Adrenal gland (tissue), 12 donors: Measurements from ENCODE around the gene PSME1. TPM values are rescaled to one million over a fixed set of nuclear protein-coding genes. Genes with fewer than 3 reads are reported as not detected.

Experiments
- DNase-seq, 7 donors: peaks; one replicate each; pipeline ENCODE4 v3.0.0-alpha.2; 2019 to 2020
- H3K27ac ChIP-seq, 5 donors: fragments of 200-600 bp; sonication (generic) in 4 of 5; 1 replicate in 3 of 5; 2 replicates in 2 of 5; pipeline versions ENCODE4 v1.5.1 to v1.8.0; 2016 to 2020; ENCODE audit warnings: mild to moderate bottlenecking in 1 of 5
- H3K27me3 ChIP-seq: fragments of 200-600 bp; 2 replicates; pipeline ENCODE4 v1.8.0; 2021
- H3K36me3 ChIP-seq, 2 donors: fragments of 200-600 bp; replicated peaks in 1 of 2; 1 replicate in 1 of 2; 2 replicates in 1 of 2; pipeline versions ENCODE4 v1.5.1 to v1.8.0; 2018 to 2022
- H3K4me1 ChIP-seq, 2 donors: fragments of 200-600 bp; replicated peaks in 1 of 2; 1 replicate in 1 of 2; 2 replicates in 1 of 2; pipeline versions ENCODE4 v1.5.1 to v1.8.0; 2018 to 2021
- H3K4me3 ChIP-seq, 4 donors: fragments of 200-600 bp; sonication (generic) in 3 of 4; one replicate each; pipeline ENCODE4 v1.5.1; 2016 to 2018
- H3K9me3 ChIP-seq, 3 donors: fragments of 200-600 bp; sonication (generic) in 1 of 3; replicated peaks in 1 of 3; 1 replicate in 2 of 3; 2 replicates in 1 of 3; pipeline versions ENCODE4 v1.5.1 to v1.8.0; 2016 to 2021
- CTCF ChIP-seq, 6 experiments: fragments of 450-650 bp in 4 of 6; fragments of 200-600 bp in 2 of 6; sonication (generic) in 1 of 6; IDR thresholded peaks; 1 replicate in 5 of 6; 2 replicates in 1 of 6; pipeline versions ENCODE4 v1.5.1 to v1.8.0; 2016 to 2021; ENCODE audit warnings: antibody characterized with exemption in 6 of 6, mild to moderate bottlenecking in 2 of 6, moderate library complexity in 1 of 6
- POLR2A ChIP-seq, 2 donors: fragments of 450-650 bp; IDR thresholded peaks; one replicate each; pipeline ENCODE4 v1.6.1; 2017; ENCODE audit warnings: antibody characterized with exemption in 2 of 2, mild to moderate bottlenecking in 2 of 2, moderate library complexity in 1 of 2
- WGBS, 4 donors: extraction: QIAGEN DNeasy Blood & Tissue Kit in 2 of 4; methylation state at CpG; one replicate each; pipeline versions ENCODE4 v1.1.5 to v1.1.7; 2013 to 2017; 5-methylcytosine and 5-hydroxymethylcytosine counted together
- intact Hi-C, 2 donors: fragments of 100-400 bp; cut with DNase I; formaldehyde crosslinking; loops; one replicate each; pipeline versions ENCODE4 v1.14.1 to v1.15.0; 2022 to 2023
- polyA plus RNA-seq, 3 donors: library from polyadenylated mRNA; stranded (reverse); fragments of 200-250 nt in 2 of 3; fragments of 350-450 nt in 1 of 3; fragmentation: Illumina TruSeq in 1 of 3; extraction: RNeasy Lipid Tissue Mini Kit (QIAGEN cat#74804) in 1 of 3; gene quantifications; one replicate each; pipeline ENCODE4 v1.2.3, GENCODE V29; 2013 to 2014
- total RNA-seq, 9 donors: library from RNA; depleted of rRNA in 4 of 9; stranded (reverse); fragments of >200 nt in 4 of 9; fragments of 120-200 nt in 1 of 9; fragmentation: NEBNext Ultra II Directional in 1 of 9; extraction: Animal tissue kit (Norgen Biotek cat#: 25700) in 1 of 9; gene quantifications; one replicate each; pipeline versions ENCODE4 v1.1.0 to v1.2.4, GENCODE V29; 2013 to 2023
- donor health status: healthy with polysubstance abuse.
- donor health status: Bipolar disorder and iron deficiency.
- donor health status: DM: yes; HTN: yes; CAD: no.
- donor health status: DM: no; HTN: no; CAD: no.
- donor health status: DM: no; HTN: no; CAD: no.
- donor health status: DM: yes; HTN: yes; CAD: no.

Gene PSME1
- total and polyA plus RNA-seq, 12 donors, result 205 to 386 (median 283) TPM

- H3K27ac ChIP-seq, result no peak overlapping the region
- H3K9me3 ChIP-seq, result no peaks in the 10 kb centered on the region
- 85 to 96% (median 93%) methylated on average over 8 of the region's 8 CpGs for WGBS, 4 donors
- H3K27me3 ChIP-seq, result no peaks in the 10 kb centered on the region
- intact Hi-C loops, result no loop called here
- peaks cover 0 to 11% of the 10 kb centered on the region in 2 donors for H3K36me3 ChIP-seq
- no peak overlapping the region for H3K4me3 ChIP-seq
- DNase-seq, result no peak
- H3K4me1 ChIP-seq, result peaks cover 4 to 21% of the 10 kb centered on the region in 2 donors
- TF ChIP-seq CTCF (IDR thresholded peaks at IDR 0.05) (no peak), POLR2A (IDR thresholded peaks at IDR 0.05) (no peak)
Observed at GRCh38 chr14:24096545-24097181, 39.3 kb upstream of the PSME1 start.

DNA sequence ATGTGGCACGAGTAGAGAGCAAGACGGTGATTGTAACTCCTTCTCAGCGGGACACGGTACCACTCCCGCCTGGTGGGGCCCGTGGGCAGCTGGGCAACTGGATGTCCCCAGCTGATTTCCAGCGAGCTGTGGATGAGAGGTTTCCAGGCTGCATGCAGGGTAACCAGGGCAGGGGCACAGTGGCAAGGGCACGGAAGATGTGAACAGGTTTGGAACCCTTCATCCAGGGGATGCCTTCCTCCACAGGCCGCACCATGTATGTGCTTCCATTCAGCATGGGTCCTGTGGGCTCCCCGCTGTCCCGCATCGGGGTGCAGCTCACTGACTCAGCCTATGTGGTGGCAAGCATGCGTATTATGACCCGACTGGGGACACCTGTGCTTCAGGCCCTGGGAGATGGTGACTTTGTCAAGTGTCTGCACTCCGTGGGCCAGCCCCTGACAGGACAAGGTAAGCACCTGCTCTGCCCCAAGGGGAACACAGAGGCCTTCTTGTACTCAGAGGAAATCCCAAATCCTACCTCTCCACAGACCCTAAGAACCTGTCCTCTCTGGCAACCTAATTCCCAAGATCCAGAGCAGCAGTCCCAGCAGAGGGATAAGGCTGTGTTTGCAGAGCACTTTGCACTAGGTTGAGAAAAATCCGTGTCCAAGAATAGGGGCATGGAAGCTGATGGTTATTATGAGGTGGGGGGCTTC, 37.6 kb upstream of the PSME1 start:
- peaks cover 4 to 18% of the 10 kb centered on the region in 2 donors for H3K4me1 ChIP-seq
- intact Hi-C loops, result no loop called here
- H3K4me3 ChIP-seq, result no peak overlapping the region
- peaks cover 0 to 11% of the 10 kb centered on the region in 2 donors for H3K36me3 ChIP-seq
- no peak for TF ChIP-seq POLR2A (IDR thresholded peaks at IDR 0.05)
- TF ChIP-seq CTCF (IDR thresholded peaks at IDR 0.05), result no peak
- WGBS, 4 donors, result 95 to 97% (median 97%) methylated on average over 11 to 16 of the region's 16 CpGs
- no peaks in the 10 kb centered on the region for H3K9me3 ChIP-seq
- H3K27ac ChIP-seq, result no peak overlapping the region
- H3K27me3 ChIP-seq, result no peaks in the 10 kb centered on the region
- no peak for DNase-seq

GRCh38 chr14:24098927-24099813, 36.8 kb upstream of the PSME1 start:
- Histone ChIP-seq H3K27me3 (no peaks in the 10 kb centered on the region), H3K4me3 (no peak overlapping the region), H3K9me3 (no peaks in the 10 kb centered on the region), H3K27ac (no peak overlapping the region), H3K4me1 (peaks cover 4 to 14% of the 10 kb centered on the region in 2 donors), H3K36me3 (peaks cover 0 to 11% of the 10 kb centered on the region in 2 donors)
- 88 to 96% (median 91%) methylated on average over 11 to 17 of the region's 17 CpGs for WGBS, 4 donors
- DNase-seq, result no peak
- intact Hi-C loops, result no loop called here
- TF ChIP-seq POLR2A (IDR thresholded peaks at IDR 0.05) (no peak), CTCF (IDR thresholded peaks at IDR 0.05) (no peak)
